Measurements from ENCODE around the gene CRLF1.

Gene CRLF1

GRCh38 chr19:18608805-18609716 is 2.5 kb upstream of the CRLF1 start:
- H3K4me3 ChIP-seq (replicated peaks; ENCODE audit: low read depth, low read length): no peak overlapping the region
- DNase-seq (ENCODE audit: low read depth): no peak
- TF ChIP-seq CTCF (IDR thresholded peaks at IDR 0.05; ENCODE audit: low read length, missing control alignments): no peak

GRCh38 chr19:18608102-18608804 is 1.7 kb upstream of the CRLF1 start:
- no peak for TF ChIP-seq CTCF (IDR thresholded peaks at IDR 0.05; ENCODE audit: low read length, missing control alignments)
- no peak overlapping the region for H3K4me3 ChIP-seq (replicated peaks; ENCODE audit: low read depth, low read length)

GRCh38 chr19:18607226-18608101 is 865 bp upstream of the CRLF1 start:
- H3K4me3 ChIP-seq (replicated peaks; ENCODE audit: low read depth, low read length): no peak overlapping the region
- no peak for DNase-seq (ENCODE audit: low read depth)

More at GRCh38 chr19:18608102-18608804, 1.7 kb upstream of the CRLF1 start:
- no peak for DNase-seq (ENCODE audit: low read depth)

GRCh38 chr19:18605546-18606280 is 886 bp downstream of the CRLF1 start:
- H3K4me3 ChIP-seq (replicated peaks; ENCODE audit: low read depth, low read length): no peak overlapping the region
- no peak for DNase-seq (ENCODE audit: low read depth)

More at GRCh38 chr19:18607226-18608101, 865 bp upstream of the CRLF1 start:
- no peak for TF ChIP-seq CTCF (IDR thresholded peaks at IDR 0.05; ENCODE audit: low read length, missing control alignments)

GRCh38 chr19:18605196-18605545 is 1.4 kb downstream of the CRLF1 start:
- no peak overlapping the region for H3K4me3 ChIP-seq (replicated peaks; ENCODE audit: low read depth, low read length)
- no peak for TF ChIP-seq CTCF (IDR thresholded peaks at IDR 0.05; ENCODE audit: low read length, missing control alignments)
- DNase-seq (ENCODE audit: low read depth): no peak

More at GRCh38 chr19:18605546-18606280, 886 bp downstream of the CRLF1 start:
- TF ChIP-seq CTCF (IDR thresholded peaks at IDR 0.05; ENCODE audit: low read length, missing control alignments): no peak

- TF ChIP-seq CTCF (IDR thresholded peaks at IDR 0.05; ENCODE audit: low read length, missing control alignments): no peak
- DNase-seq (ENCODE audit: low read depth): no peak
- H3K4me3 ChIP-seq (replicated peaks; ENCODE audit: low read depth, low read length): no peak overlapping the region
Measured at GRCh38 chr19:18604820-18605159, 1.8 kb downstream of the CRLF1 start.
